OCI-LY7 (cell line): Measurements from ENCODE around the gene HRH1. TPM values are rescaled to one million over a fixed set of nuclear protein-coding genes. Genes with fewer than 3 reads are reported as not detected.

Experiments used
- BruUV-seq: library from RNA; stranded (reverse); fragments of 400-500 nt; replicated peaks from 2 replicates; lab custom pipeline; 2021; lab: Mats Ljungman, UMichigan
- CTCF ChIA-PET: fragments of 300-600 bp; sonication (Branson Sonifier 250); formaldehyde crosslinking; loops from one replicate; lab custom pipeline; 2022; ENCODE audit warnings: antibody characterized with exemption; ENCODE audit not compliant: unreplicated experiment; lab: Charles Lee
- POLR2A ChIA-PET: fragments of 300-600 bp; sonication (Branson Sonifier 250); formaldehyde crosslinking; loops from one replicate; lab custom pipeline; 2022; ENCODE audit warnings: antibody characterized with exemption; lab: Charles Lee
- DNase-seq: peaks from one replicate; pipeline ENCODE4 v3.0.0-alpha.2; 2015; ENCODE audit warnings: low spot score
- H2AFZ ChIP-seq: fragments of 200-600 bp; sonication (generic), shearing (Covaris generic); 2 replicates; pipeline ENCODE4 v1.6.1; 2014; ENCODE audit warnings: mild to moderate bottlenecking, antibody characterized with exemption, low read length, moderate library complexity
- H3K27ac ChIP-seq: fragments of 200-600 bp; sonication (generic); 2 replicates; pipeline ENCODE4 v1.5.1; 2014; ENCODE audit warnings: mixed run types, low read depth, mild to moderate bottlenecking, moderate library complexity, low read length, inconsistent platforms; ENCODE audit not compliant: poor library complexity, severe bottlenecking
- H3K36me3 ChIP-seq: fragments of 200-600 bp; sonication (generic); 2 replicates; pipeline ENCODE4 v1.6.1; 2014; ENCODE audit warnings: mild to moderate bottlenecking, antibody characterized with exemption, low read length, moderate library complexity, mixed read lengths; ENCODE audit not compliant: insufficient read depth
- H3K4me1 ChIP-seq: fragments of 200-600 bp; sonication (generic); 2 replicates; pipeline ENCODE4 v1.5.1; 2014; ENCODE audit warnings: mild to moderate bottlenecking, low read length; ENCODE audit not compliant: insufficient read depth, poor library complexity, severe bottlenecking
- H3K4me2 ChIP-seq: fragments of 200-600 bp; sonication (generic); 2 replicates; pipeline ENCODE4 v1.6.1; 2014; ENCODE audit warnings: mild to moderate bottlenecking, low read length
- H3K4me3 ChIP-seq: fragments of 200-600 bp; sonication (generic); 2 replicates; pipeline ENCODE4 v1.5.1; 2014; ENCODE audit warnings: mild to moderate bottlenecking, low read depth, low read length; ENCODE audit not compliant: poor library complexity, severe bottlenecking
- H3K79me2 ChIP-seq: fragments of 200-600 bp; sonication (generic); 2 replicates; pipeline ENCODE4 v1.6.1; 2016; ENCODE audit warnings: low read depth, mild to moderate bottlenecking, low read length, moderate library complexity, mixed read lengths; ENCODE audit not compliant: insufficient read depth
- H3K9me2 ChIP-seq: fragments of 200-600 bp; sonication (generic); 2 replicates; pipeline ENCODE4 v1.6.1; 2016; ENCODE audit warnings: mild to moderate bottlenecking, low read length, mixed read lengths; ENCODE audit not compliant: insufficient read depth
- H3K9me3 ChIP-seq: fragments of 200-600 bp; sonication (generic); 2 replicates; pipeline ENCODE4 v1.6.1; 2014; ENCODE audit warnings: mild to moderate bottlenecking, mixed run types, low read length, mixed read lengths
- H4K20me1 ChIP-seq: fragments of 200-600 bp; sonication (generic); 2 replicates; pipeline ENCODE4 v1.6.1; 2014; ENCODE audit warnings: mild to moderate bottlenecking, antibody characterized with exemption, low read length, moderate library complexity, mixed read lengths; ENCODE audit not compliant: insufficient read depth
- EZH2phosphoT487 ChIP-seq: fragments of 200-600 bp; sonication (generic); IDR thresholded peaks from 2 replicates; pipeline ENCODE4 v1.6.1; 2018; ENCODE audit warnings: low read depth, borderline replicate concordance, mild to moderate bottlenecking, mixed run types, antibody characterized with exemption, low read length, moderate library complexity, mixed read lengths
- intact Hi-C: fragments of 100-400 bp; cut with micrococcal nuclease; formaldehyde crosslinking; loops from one replicate; pipeline ENCODE4 v1.10.0; 2022; ENCODE audit not compliant: unreplicated experiment
- total RNA-seq, 2 experiments: library from RNA; depleted of rRNA in 1 of 2; stranded (reverse); fragments of >200 nt in 1 of 2; shearing (Covaris generic) in 1 of 2; gene quantifications; 2 replicates each; pipeline ENCODE4 v1.2.3, GENCODE V29; 2014 to 2022
- TF ChIP-seq, protein P1 (sequence below): fragments of 200-600 bp; sonication (generic); conservative IDR thresholded peaks from 2 replicates; pipeline ENCODE4 v1.5.1; 2014; ENCODE audit warnings: mild to moderate bottlenecking, antibody characterized with exemption, low read length, moderate library complexity, mixed read lengths

HRH1 gene
- total RNA-seq, 2 experiments from 2014 or later = not detected

DNA sequence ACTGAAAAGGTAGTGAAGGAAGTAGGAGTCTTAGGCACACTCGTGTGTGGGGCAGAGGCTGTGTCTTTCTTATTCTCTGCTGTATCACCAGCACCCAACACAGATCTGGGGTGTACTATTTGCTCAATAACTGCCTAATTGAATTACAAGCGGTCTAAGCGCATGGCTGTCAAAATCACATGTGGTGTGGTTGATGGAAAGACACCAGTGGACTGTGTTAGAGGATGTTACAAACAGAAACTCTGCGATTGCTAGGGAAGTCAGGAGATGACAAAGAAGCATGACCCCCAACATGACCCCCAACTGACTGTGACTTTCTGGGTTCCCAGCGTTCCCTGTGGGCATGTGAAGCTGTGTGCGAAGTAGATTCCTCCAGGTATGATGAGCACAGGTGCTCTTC, 149.9 kb downstream of the HRH1 start:
- TF ChIP-seq, protein P1, sequence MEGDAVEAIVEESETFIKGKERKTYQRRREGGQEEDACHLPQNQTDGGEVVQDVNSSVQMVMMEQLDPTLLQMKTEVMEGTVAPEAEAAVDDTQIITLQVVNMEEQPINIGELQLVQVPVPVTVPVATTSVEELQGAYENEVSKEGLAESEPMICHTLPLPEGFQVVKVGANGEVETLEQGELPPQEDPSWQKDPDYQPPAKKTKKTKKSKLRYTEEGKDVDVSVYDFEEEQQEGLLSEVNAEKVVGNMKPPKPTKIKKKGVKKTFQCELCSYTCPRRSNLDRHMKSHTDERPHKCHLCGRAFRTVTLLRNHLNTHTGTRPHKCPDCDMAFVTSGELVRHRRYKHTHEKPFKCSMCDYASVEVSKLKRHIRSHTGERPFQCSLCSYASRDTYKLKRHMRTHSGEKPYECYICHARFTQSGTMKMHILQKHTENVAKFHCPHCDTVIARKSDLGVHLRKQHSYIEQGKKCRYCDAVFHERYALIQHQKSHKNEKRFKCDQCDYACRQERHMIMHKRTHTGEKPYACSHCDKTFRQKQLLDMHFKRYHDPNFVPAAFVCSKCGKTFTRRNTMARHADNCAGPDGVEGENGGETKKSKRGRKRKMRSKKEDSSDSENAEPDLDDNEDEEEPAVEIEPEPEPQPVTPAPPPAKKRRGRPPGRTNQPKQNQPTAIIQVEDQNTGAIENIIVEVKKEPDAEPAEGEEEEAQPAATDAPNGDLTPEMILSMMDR = no peak
- no peak for TF ChIP-seq EZH2phosphoT487
- intact Hi-C loops = no loop called here
- Histone ChIP-seq H3K9me3 (no peaks in the 10 kb centered on the region), H3K9me2 (no peaks in the 10 kb centered on the region), H3K4me1 (no peaks in the 10 kb centered on the region), H3K36me3 (peaks cover 51% of the 10 kb centered on the region), H3K79me2 (no peaks in the 10 kb centered on the region), H3K27ac (no peak overlapping the region), H2AFZ (no peak overlapping the region), H4K20me1 (no peaks in the 10 kb centered on the region; the same call in 1 of the 2 replicates), H3K4me2 (no peak overlapping the region), H3K4me3 (no peak overlapping the region)
- BruUV-seq = no TSS peak
- CTCF ChIA-PET = no interaction called here
- POLR2A ChIA-PET = no interaction called here
- no peak for DNase-seq

DNA sequence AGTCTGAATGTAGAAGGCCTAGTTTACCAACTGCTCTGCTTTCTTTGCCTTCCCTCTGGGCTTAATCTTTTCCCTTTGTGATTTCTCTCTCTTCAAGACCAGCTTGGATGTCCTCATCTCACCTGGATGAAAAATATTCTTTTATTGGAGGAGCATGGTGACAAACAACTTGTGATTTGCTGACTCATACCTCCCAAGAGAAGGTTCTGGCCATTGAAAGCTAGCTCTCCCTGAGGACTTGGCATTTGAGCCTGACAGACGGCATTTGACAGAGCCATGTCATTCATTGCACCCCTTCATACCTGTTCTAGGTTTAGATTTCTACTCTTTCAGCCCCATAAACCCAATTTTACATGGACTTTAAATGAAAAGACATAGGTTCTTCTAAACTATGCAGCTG, 151.2 kb downstream of the HRH1 start:
- intact Hi-C loops = no loop called here
- POLR2A ChIA-PET = no interaction called here
- Histone ChIP-seq H3K27ac (no peak overlapping the region), H2AFZ (no peak overlapping the region), H3K4me1 (no peaks in the 10 kb centered on the region), H3K9me2 (no peaks in the 10 kb centered on the region), H3K4me2 (no peak overlapping the region), H3K9me3 (no peaks in the 10 kb centered on the region), H4K20me1 (no peaks in the 10 kb centered on the region; the same call in 1 of the 2 replicates), H3K4me3 (no peak overlapping the region), H3K36me3 (peaks cover 46% of the 10 kb centered on the region), H3K79me2 (no peaks in the 10 kb centered on the region)
- no TSS peak for BruUV-seq
- no peak for DNase-seq
- CTCF ChIA-PET = no interaction called here
- TF ChIP-seq, protein P1 = no peak

DNA sequence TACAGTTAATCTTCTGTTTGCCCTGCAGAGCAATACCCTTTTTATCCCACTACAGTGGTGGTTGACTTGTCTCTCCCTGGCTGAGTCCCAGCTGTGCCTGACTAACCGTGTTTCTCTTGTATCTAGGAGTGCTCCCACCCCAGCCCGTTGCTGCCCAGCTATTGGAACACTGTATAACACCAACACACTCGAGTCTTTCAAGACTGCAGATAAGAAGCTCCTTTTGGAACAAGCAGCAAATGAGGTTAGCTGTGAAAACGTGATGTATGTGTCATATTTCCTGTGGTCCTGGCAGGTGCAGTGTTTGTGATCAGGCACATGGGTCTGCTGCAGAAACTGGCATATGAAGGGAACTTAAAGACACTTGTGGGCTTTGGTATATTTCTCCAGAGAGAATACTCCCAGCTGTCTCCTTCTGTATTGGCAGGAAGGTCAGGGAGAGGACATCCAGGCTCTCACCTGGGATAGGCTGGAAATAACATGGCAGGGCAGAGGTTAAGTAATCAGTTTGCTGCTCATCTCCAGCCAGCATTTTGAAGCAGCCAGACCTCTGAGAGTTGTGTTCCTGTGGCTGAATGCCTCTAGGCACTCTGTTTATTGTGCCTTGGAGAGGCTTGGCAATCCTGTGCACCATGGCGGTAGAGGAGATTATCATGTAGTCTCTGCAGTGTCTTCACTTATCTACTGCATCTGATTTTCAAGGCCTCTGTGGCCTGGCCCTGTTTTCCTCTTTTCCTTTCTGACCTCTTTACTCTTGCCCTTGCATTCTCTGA, 152.7 kb downstream of the HRH1 start:
- H3K4me3 ChIP-seq = no peak overlapping the region

More for the DNA sequence above, 152.7 kb downstream of the HRH1 start:
- no peak for DNase-seq
- TF ChIP-seq, protein P1 = no peak
- TF ChIP-seq EZH2phosphoT487 = no peak
- CTCF ChIA-PET = no interaction called here
- Histone ChIP-seq H3K79me2 (no peaks in the 10 kb centered on the region), H3K4me1 (no peaks in the 10 kb centered on the region), H3K9me2 (no peaks in the 10 kb centered on the region), H3K9me3 (no peaks in the 10 kb centered on the region), H2AFZ (no peak overlapping the region), H4K20me1 (no peaks in the 10 kb centered on the region; the same call in 1 of the 2 replicates), H3K27ac (no peak overlapping the region), H3K4me2 (no peak overlapping the region), H3K36me3 (peaks cover 52% of the 10 kb centered on the region)
- intact Hi-C loops = no loop called here
- BruUV-seq = no TSS peak
- POLR2A ChIA-PET = no interaction called here
